ENCODE results near the gene XYLT1.

XYLT1 gene

GRCh38 chr16:17403859-17404545 is 66.8 kb downstream of the XYLT1 start:
- no peak for DNase-seq (ENCODE audit: low read depth, low spot score)

GRCh38 chr16:17403156-17403809 is 67.5 kb downstream of the XYLT1 start:
- no peak for DNase-seq (ENCODE audit: low read depth, low spot score)

DNA sequence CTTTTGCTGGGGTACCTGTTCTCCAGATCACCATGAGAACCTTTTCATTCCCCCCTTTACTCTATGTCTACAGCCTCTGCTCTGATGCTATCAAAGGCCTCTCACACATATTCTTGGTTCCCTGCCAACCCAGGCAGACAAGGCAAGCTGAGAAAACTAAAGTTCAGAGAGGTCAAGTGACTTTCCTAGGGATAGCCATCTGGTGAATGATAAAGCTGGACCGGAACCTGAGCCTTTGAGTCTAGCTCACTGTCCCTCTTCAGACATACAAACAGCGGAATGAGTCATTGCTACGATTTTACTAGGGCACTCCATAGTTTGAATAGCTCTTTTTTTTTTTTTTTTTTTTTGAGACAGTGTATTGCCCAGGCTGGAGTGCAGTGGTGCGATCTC is 73.3 kb downstream of the XYLT1 start:
- DNase-seq (ENCODE audit: low read depth, low spot score) = no peak

DNA sequence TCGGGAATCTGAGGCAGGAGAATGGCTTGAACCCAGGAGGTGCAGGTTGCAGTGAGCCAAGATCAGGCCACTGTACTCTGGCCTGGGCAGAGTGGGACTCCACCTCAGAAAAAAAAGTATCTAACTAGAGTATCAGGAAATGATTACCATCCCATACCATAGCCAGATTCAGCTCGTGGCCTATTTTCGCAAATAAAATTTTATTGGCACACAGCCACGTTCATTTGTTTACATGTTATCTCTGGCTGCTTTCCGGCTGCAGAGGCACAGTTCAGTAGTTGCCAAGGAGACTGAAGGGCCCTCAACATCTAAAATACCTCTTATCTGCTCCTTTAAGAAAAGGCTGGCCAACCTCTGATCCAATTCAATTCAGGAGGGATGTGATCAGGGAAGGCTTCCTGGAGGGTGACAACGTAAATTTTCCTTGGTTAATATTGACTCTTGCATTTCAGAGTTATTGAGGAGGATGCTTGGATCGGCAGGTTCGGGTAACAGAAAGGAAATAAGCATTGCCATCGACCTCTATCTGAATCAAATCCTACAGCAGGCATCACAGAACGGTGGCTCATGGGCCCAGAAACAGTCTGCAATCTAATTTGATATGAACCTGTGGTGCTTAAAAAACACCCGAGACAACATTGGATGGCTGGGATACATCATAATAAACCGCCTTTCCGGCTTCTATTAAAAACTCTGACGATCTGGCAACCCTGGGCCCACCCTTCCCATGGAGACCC is 73.8 kb downstream of the XYLT1 start:
- no peak for DNase-seq (ENCODE audit: low read depth, low spot score)

GRCh38 chr16:17395849-17396480 is 74.8 kb downstream of the XYLT1 start:
- no peak for DNase-seq (ENCODE audit: low read depth, low spot score)

DNA sequence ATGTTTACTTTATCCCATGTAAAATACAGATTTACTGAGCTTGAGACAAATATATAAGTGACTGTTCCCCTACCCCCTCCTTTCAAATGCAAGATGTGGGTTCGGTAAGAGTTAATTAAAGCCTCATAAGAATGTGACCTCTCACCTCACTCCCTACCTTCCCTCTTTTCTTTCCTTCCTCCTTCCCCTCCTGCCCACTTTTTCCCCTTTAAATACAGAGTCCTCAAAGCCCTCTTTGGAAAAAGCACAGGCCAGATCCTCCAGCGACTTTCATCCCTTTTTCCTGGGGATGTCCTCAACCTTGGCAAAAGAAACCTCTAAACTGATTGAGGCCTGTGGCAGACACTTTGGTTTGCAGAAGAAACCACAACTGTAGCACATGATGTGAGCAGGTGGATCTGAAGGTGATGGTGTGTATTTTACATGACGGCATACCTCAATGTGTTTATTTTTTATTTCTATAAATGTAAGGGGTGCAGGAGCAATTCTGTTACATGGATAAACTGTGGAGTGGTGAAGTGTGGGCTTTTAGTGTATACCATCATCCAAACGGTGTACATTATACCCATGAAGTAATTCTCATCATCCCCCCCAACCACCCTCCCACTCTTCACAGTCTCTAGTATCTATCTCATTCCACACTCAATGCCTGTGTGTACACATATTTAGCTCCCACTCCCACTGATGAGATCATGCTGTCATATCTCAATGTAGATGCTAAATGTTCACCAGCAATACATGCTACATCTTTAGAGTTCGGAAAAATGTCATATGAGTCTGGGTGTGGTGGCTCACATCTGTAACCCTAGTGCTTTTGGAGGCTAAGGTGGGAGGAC is 77.7 kb downstream of the XYLT1 start:
- DNase-seq (ENCODE audit: low read depth, low spot score) = no peak

- no peak for DNase-seq (ENCODE audit: low read depth, low spot score)
Observed at GRCh38 chr16:17392127-17392856, 78.5 kb downstream of the XYLT1 start.

DNA sequence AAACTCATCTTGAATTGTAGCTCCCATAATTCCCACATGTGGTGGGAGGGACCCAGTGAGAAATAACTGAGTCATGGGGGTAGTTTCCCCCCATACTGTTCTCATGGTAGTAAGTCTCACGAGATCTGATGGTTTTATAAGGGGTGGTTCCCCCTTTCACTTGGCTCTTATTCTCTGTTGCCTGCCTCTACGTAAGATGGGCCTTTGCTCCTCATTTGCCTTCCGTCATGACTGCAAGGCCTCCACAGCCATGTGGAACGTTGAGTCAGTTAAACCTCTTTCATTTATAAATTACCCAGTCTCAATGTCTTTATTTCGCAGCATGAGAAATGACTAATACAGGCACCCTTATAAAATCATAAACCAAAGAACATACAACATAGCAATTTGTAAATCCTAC is 79.0 kb downstream of the XYLT1 start:
- DNase-seq (ENCODE audit: low read depth, low spot score) = no peak

GRCh38 chr16:17389384-17389783 is 81.4 kb downstream of the XYLT1 start:
- no peak for DNase-seq (ENCODE audit: low read depth, low spot score)

GRCh38 chr16:17387256-17387655 is 83.5 kb downstream of the XYLT1 start:
- DNase-seq (ENCODE audit: low read depth, low spot score) = no peak

GRCh38 chr16:17386229-17386628 is 84.5 kb downstream of the XYLT1 start:
- no peak for DNase-seq (ENCODE audit: low read depth, low spot score)

DNA sequence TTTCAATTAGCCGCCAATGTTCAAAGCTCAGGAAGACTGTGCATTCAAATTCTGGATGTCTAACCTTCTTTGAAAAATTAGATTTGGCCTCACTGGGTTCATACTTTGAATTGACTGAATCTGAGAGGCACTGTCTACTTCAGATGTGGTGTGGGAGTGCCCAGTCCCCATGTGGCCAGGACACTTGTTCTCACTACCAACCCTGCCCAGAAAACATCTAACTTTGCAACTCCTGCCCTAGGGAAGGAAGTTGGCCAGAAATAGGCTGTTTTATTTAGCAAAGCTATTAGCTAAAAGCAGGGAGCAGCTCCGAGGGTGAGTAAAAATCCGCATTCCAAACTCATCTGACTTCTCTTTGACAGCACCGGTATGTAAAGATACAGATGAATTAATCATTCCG is 86.3 kb downstream of the XYLT1 start:
- DNase-seq (ENCODE audit: low read depth, low spot score) = no peak

DNA sequence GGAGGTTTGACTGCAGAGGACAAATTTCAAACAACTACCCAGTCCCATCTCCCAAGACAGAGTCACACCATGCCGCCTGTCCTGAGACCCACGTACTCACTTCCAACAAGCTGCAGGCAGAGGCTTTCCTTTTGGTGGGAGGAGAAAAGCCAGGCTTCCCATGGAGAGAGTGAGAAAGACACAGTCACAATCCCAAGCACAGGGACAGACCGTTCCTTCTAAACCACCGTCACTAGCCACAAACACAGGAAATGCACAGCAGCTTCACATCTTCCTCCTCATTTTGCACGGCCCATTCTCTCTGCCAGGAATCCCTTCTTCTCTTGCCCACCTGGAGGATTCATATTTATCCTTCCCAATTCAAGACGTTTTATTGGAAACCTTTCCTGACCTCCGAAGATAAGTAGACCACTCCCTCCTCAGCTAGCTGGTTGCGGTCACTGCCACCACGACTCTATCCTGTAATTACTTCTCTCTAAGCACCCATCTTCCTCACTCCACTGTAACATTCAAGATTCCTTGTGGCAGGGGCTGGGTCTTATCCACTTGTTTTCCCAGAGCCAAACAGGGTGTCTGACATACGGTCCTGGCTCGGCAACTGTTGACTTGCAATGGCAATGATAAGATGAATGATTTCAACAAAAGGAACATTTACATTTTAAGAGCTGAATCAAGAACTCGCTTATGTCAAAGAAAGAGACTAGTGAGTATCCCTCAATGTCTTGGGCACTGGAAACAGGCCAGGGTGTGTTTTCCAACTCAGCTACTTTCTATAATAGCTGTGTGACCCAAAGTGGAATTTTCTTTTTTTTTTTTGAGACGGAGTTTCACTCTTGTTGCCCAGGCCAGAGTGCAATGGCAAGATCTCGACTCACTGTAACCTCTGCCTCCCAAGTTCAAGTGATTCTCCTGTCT is 87.6 kb downstream of the XYLT1 start:
- DNase-seq (ENCODE audit: low read depth, low spot score) = no peak

DNA sequence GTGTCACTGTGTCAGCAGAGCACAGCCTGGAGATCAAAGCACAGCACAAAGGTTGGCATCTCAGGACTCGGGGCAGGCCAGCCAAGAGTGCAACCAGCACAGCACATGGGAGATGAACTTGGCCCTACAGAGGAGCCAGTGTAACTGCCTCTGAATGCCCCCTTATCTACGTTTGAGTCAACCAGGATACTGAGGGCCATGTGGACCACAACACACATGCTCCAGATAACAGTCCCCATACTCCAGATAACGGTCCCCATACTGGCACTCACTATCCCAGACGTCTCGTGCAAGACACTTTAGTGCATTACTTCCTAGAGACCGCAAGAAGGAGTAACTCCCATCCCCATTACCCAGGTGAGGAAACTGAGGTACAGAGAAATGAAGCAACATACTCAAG is 88.2 kb downstream of the XYLT1 start:
- DNase-seq (ENCODE audit: low read depth, low spot score) = no peak

DNA sequence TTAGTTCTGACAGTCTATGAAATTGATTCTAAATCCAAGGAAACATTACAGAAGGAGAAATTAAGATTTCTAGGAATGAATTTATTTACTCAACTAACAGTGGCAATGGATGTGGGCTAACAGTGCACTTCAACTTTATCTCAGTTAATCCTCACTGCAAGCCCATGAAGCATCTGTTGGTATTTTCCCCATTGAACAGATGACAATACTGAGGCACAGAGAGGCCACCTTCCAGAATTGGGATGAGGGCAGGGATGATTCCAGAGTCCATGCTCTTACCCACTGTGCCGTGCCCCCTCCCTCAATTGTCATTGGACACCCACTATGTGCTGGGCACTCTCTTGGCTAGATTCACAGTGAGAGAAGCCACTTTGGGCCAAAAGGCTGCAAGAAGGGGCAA is 89.0 kb downstream of the XYLT1 start:
- DNase-seq (ENCODE audit: low read depth, low spot score) = no peak

DNA sequence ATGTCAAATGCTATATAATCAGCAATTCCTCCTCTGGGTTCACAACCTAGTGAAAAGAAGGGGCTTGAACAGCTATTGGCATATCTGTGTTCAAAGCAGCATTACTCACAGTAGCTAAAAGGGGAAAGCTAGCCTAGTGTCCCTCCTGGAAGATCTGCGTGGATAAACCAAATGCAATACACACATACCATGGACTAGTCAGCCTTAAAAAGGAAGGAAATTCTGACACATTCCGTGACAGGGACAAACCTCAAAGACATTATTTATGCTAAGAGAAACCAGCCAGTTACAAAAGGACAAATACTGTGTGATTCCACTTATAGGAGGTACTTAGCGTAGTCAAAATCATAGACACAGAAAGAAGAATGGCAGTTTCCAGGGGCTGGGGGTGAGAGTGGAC is 90.1 kb downstream of the XYLT1 start:
- no peak for DNase-seq (ENCODE audit: low read depth, low spot score)

DNA sequence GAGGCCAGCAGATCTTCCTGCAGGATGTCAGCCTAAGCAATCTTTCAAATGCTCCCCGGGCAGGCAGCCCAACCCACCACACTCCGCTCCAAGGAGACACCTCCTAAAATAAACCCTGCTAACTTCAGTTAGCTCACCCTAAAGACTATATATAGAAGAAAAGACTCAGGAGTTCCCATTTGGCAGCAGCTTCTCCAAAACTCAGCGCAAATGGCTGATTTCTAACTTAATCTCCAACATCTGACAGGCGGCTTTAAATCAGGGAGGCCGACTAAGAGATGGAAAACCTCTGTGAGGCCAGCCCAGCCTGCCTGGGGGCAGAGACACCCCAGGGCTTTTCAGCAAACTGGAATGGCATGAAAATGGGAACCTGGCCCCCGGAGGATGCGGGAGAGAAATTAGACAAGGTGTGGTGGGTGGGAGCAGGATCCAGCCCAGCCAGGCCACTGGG is 91.6 kb downstream of the XYLT1 start:
- no peak for DNase-seq (ENCODE audit: low read depth, low spot score)

DNA sequence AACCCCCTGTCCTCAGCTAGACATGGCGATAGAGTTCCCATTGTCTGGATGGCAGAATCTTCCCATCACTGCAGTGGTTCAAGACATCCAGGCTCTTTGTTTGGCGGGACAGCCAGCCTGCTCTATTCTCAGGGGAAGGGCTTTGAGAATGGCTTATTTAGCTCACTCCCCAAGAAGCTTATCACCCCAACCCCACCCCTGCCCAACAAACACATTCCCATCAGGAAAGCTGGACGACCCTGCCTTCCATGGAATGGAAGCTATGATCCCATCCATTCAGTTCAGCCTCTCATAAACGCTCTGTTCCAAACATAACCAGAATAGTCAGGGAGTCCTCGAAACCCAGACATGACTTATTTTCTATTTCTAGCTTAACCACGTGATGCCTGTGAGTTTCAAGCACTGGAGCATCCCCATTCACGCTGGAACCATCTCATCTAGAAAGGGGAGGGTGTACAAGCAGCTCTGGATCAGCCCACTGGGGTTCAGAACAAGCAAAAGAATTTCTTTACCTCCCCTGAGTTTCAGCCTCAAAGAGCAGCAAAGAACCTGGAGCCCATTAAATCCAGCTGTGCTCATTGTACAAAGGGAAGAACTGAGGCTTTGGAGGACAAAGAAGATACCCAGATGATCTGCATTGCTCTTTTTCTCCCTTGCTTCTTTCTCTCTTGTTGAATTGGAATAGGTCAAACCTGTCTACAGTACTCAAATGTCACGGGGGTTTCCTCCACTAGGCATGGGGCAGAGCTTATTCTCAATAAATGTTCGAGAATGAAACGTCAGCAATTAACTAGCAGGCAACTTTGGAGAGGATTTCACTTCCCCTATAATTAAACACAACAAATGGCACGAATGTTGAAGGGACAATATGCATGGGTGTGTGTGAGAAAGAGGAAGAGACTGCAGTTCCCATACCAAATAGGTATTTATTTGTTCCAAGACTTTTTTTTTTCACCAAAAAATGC is 93.1 kb downstream of the XYLT1 start:
- DNase-seq (ENCODE audit: low read depth, low spot score) = no peak
